Upper lobe of left lung (tissue), 6 donors: ENCODE results near the gene AGGF1. TPM values are rescaled to one million over a fixed set of nuclear protein-coding genes. Genes with fewer than 3 reads are reported as not detected.

Experiments
- ATAC-seq, 2 donors: fragments of 200-7000 bp; cut with Tn5 transposase; one replicate each; pipeline ENCODE4 v1.9.1; 2022; ENCODE audit warnings: mild to moderate bottlenecking in 2 of 2, moderate library complexity in 2 of 2; ENCODE audit not compliant: low FRiP score in 2 of 2
- DNase-seq, 2 donors: peaks; one replicate each; pipeline ENCODE4 v3.0.0-alpha.2; 2019 to 2020
- H3K27ac ChIP-seq, 4 donors: fragments of 200-600 bp; sonication (generic); one replicate each; pipeline ENCODE4 v1.5.1; 2016 to 2019
- H3K27me3 ChIP-seq, 4 donors: fragments of 200-600 bp; sonication (generic); one replicate each; pipeline ENCODE4 v1.5.1; 2017 to 2019
- H3K36me3 ChIP-seq, 4 donors: fragments of 200-600 bp; sonication (generic); one replicate each; pipeline ENCODE4 v1.5.1; 2016 to 2019
- H3K4me1 ChIP-seq, 4 donors: fragments of 200-600 bp; sonication (generic); one replicate each; pipeline ENCODE4 v1.5.1; 2018 to 2019
- H3K4me3 ChIP-seq, 4 donors: fragments of 200-600 bp; sonication (generic); one replicate each; pipeline ENCODE4 v1.5.1; 2017 to 2019; ENCODE audit warnings: mild to moderate bottlenecking in 2 of 4, moderate library complexity in 1 of 4
- H3K9me3 ChIP-seq, 4 donors: fragments of 200-600 bp; sonication (generic); one replicate each; pipeline ENCODE4 v1.5.1; 2018 to 2019
- CTCF ChIP-seq, 6 experiments: fragments of 450-650 bp in 4 of 6; fragments of 200-600 bp in 2 of 6; sonication (generic) in 2 of 6; IDR thresholded peaks; one replicate each; pipeline ENCODE4 v1.5.1; 2016 to 2019; ENCODE audit warnings: antibody characterized with exemption in 6 of 6
- EP300 ChIP-seq, 4 donors: sonication (generic); formaldehyde crosslinking; IDR thresholded peaks; one replicate each; pipeline ENCODE4 v1.5.1; 2017; ENCODE audit warnings: antibody characterized with exemption in 4 of 4, control low read depth in 2 of 4
- POLR2A ChIP-seq, 4 donors: fragments of 450-650 bp; IDR thresholded peaks; one replicate each; pipeline ENCODE4 v1.5.1; 2016 to 2017; ENCODE audit warnings: antibody characterized with exemption in 4 of 4, mild to moderate bottlenecking in 2 of 4
- POLR2AphosphoS5 ChIP-seq, 2 donors: sonication (generic); formaldehyde crosslinking; IDR thresholded peaks; one replicate each; pipeline ENCODE4 v1.5.1; 2017; ENCODE audit warnings: antibody characterized with exemption in 2 of 2
- WGBS, 2 donors: methylation state at CpG; one replicate each; pipeline ENCODE4 v1.1.5; 2017 to 2018; 5-methylcytosine and 5-hydroxymethylcytosine counted together
- total RNA-seq, 6 donors: library from RNA; depleted of rRNA in 4 of 6; stranded (reverse); fragments of >200 nt in 4 of 6; gene quantifications; one replicate each; pipeline versions ENCODE4 v1.1.0 to v1.2.1, GENCODE V29; 2016 to 2021
- donor health status: DM: no; HTN: no; CAD: no; lungs with moderate emphysema.
- donor health status: DM: no; HTN: yes; CAD: no; lungs with severe emphysema.

AGGF1 gene
- total RNA-seq, result 10 to 100 TPM; 20.4 to 51.3 (median 26.3) TPM

DNA sequence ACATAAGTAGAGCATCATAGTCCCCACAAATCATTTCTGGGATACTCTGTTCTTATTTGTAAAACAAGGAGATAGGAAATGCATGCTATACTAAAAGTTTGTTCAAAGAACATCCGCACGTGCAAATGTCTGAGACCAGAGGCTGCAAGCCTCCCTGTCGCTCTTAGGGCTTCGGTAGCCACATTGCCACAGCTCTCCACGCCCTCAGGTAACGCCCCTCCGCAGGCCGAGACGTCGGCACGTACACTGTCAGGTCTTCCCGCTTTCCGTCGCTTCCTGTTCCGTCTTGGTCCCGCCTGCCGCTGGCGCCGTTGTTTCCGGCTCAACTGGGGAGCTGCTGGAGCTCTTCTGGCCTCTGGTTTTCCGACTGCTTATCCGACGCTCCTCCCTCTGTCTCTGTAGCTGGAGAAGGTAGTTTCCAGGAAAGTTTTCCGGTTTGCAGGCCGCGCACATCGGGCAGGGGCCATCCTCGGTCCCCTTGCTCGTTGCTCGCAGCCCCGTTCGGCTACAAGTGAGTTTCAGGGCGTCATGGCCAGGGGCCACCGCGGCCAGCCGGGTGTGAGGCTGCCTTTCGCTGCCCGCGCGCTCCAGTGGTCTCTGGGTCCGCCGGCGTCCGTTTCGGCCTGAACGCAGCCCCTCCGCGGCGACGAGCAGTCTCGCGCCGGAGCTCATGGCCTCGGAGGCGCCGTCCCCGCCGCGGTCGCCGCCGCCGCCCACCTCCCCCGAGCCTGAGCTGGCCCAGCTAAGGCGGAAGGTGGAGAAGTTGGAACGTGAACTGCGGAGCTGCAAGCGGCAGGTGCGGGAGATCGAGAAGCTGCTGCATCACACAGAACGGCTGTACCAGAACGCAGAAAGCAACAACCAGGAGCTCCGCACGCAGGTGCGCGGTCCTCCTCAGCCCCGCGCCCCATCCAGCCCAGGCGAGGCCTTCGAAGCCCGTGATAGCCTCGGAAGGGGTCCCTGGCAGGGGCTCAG lies at the start of gene AGGF1:
Gene AGGF1 (plus strand): TSS at position 308 of the 975 bp plus-strand sequence. CDS start 363 bp downstream, at position 671.
- H3K4me1 ChIP-seq, result peaks cover 9 to 18% (median 15%) of the 10 kb centered on the region in 4 donors
- no peaks in the 10 kb centered on the region for H3K27me3 ChIP-seq
- H3K36me3 ChIP-seq, result peaks cover 0 to 12% (median 0%) of the 10 kb centered on the region in 4 donors
- ATAC-seq (peak; percentile 98 to 100), DNase-seq (peak; percentile 95 to 96)
- H3K4me3 ChIP-seq, result peak within 1 kb of the TSS; percentile 80 to 98 (median 96)
- H3K27ac ChIP-seq, result peak within 1 kb of the TSS; percentile 94 to 95 (median 94)
- WGBS, 2 donors, result 0% methylated on average over 39 to 49 of the region's 82 CpGs
- peak in 1 of 6 experiments; percentile 6 for TF ChIP-seq CTCF (IDR thresholded peaks at IDR 0.05)
- TF ChIP-seq EP300 (IDR thresholded peaks at IDR 0.05), result peak in 1 of 4 donors; percentile 77
- peak in 3 of 4 donors; percentile 26 to 82 (median 76) for TF ChIP-seq POLR2A (IDR thresholded peaks at IDR 0.05)
- peak; percentile 93 to 94 for TF ChIP-seq POLR2AphosphoS5 (IDR thresholded peaks at IDR 0.05)
- peaks cover 0 to 8% (median 3%) of the 10 kb centered on the region in 4 donors for H3K9me3 ChIP-seq

GRCh38 chr5:76980518-76981144 lies 49.6 kb upstream of the AGGF1 start:
- TF ChIP-seq EP300 (IDR thresholded peaks at IDR 0.05) (no peak), CTCF (IDR thresholded peaks at IDR 0.05) (no peak), POLR2AphosphoS5 (IDR thresholded peaks at IDR 0.05) (no peak), POLR2A (IDR thresholded peaks at IDR 0.05) (no peak)
- 82 to 89% methylated on average over 8 of the region's 8 CpGs for WGBS, 2 donors

DNA sequence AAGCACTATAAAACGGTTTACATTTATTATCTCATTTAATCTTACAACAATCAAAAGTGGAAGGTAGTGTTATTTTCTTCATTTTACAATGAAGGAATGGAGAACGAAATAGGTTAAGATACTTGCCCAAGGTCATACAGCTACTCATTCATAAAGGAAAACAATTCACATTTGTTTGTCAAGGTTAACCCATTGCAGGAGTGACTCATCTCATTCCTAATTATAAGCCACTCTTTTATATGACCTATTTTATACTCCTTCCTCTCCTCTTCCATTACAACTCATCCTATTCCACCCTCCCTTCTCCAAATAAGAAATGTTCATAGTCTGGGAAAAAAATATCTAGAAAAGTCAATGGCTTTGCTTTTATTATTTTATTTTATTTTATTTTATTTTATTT lies 47.8 kb upstream of the AGGF1 start:
- no peak for DNase-seq
- H3K4me1 ChIP-seq, result no peaks in the 10 kb centered on the region
- no peak for ATAC-seq
- no peaks in the 10 kb centered on the region for H3K27me3 ChIP-seq
- WGBS, 2 donors, result 58 to 83% methylated on average over 2 of the region's 2 CpGs
- H3K4me3 ChIP-seq, result no peak overlapping the region
- no peaks in the 10 kb centered on the region for H3K9me3 ChIP-seq
- H3K27ac ChIP-seq, result no peak overlapping the region
- no peaks in the 10 kb centered on the region for H3K36me3 ChIP-seq
- no peak for TF ChIP-seq CTCF (IDR thresholded peaks at IDR 0.05)
- TF ChIP-seq POLR2AphosphoS5 (IDR thresholded peaks at IDR 0.05), result no peak
- no peak for TF ChIP-seq EP300 (IDR thresholded peaks at IDR 0.05)
- TF ChIP-seq POLR2A (IDR thresholded peaks at IDR 0.05), result no peak

More at GRCh38 chr5:76980518-76981144, 49.6 kb upstream of the AGGF1 start:
- H3K27me3 ChIP-seq, result no peaks in the 10 kb centered on the region
- no peaks in the 10 kb centered on the region for H3K9me3 ChIP-seq
- H3K27ac ChIP-seq, result no peak overlapping the region
- DNase-seq, result no peak
- H3K4me3 ChIP-seq, result no peak overlapping the region
- H3K4me1 ChIP-seq, result no peaks in the 10 kb centered on the region
- no peaks in the 10 kb centered on the region for H3K36me3 ChIP-seq
- no peak for ATAC-seq

DNA sequence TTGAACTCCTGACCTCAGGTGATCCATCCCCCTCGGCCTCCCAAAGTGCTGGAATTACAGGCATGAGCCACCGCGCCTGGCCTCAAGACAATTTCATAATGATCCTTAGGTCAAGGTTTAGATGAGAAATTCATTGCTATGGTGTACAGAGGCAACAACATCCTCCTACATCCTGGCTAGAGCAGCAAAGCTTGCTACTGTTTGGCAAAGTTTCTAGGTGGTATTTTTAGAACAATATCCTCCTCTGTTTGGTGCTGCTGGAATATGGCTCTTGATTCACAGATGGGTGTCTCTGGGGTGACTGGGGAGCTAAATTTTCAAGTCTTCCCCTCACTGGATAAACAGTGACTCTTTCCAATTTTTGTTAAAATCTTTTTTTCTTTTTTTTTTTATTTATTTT lies 46.7 kb upstream of the AGGF1 start:
- no peaks in the 10 kb centered on the region for H3K9me3 ChIP-seq
- DNase-seq (no peak), ATAC-seq (no peak)
- H3K36me3 ChIP-seq, result no peaks in the 10 kb centered on the region
- no peaks in the 10 kb centered on the region for H3K27me3 ChIP-seq
- no peak overlapping the region for H3K4me3 ChIP-seq
- no peaks in the 10 kb centered on the region for H3K4me1 ChIP-seq
- TF ChIP-seq POLR2AphosphoS5 (IDR thresholded peaks at IDR 0.05) (no peak), EP300 (IDR thresholded peaks at IDR 0.05) (no peak), POLR2A (IDR thresholded peaks at IDR 0.05) (no peak), CTCF (IDR thresholded peaks at IDR 0.05) (no peak)
- no peak overlapping the region for H3K27ac ChIP-seq
- 80 to 83% methylated on average over 2 to 3 of the region's 3 CpGs for WGBS, 2 donors
